GM12878 (cell line): ENCODE data around the gene CSHL1. TPM values are rescaled to one million over a fixed set of nuclear protein-coding genes. Genes with fewer than 3 reads are reported as not detected.

Experiments used
- CTCF ChIP-seq, 3 experiments: IDR thresholded peaks in 2 of 3; conservative IDR thresholded peaks in 1 of 3; 2 replicates each; pipeline ENCODE4 v1.5.1; 2011; ENCODE audit warnings: low read depth in 3 of 3, low read length in 3 of 3, mild to moderate bottlenecking in 3 of 3, control low read depth in 2 of 3, moderate library complexity in 2 of 3, inconsistent platforms in 1 of 3, mixed read lengths in 1 of 3; ENCODE audit not compliant: control insufficient read depth in 2 of 3, insufficient read depth in 1 of 3; ENCODE audit errors: extremely low read depth in 1 of 3
- FOS ChIP-seq: IDR thresholded peaks from 3 replicates; pipeline ENCODE4 v1.6.1; 2011; ENCODE audit warnings: borderline replicate concordance; ENCODE audit not compliant: insufficient read length; ENCODE audit errors: extremely low read depth
- FOXM1 ChIP-seq: IDR thresholded peaks from 2 replicates; pipeline ENCODE4 v1.6.1; 2012; ENCODE audit warnings: low read depth, mild to moderate bottlenecking, inconsistent platforms, low read length, moderate library complexity
- ZBTB33 ChIP-seq: fragments of 450-650 bp; IDR thresholded peaks from 2 replicates; pipeline ENCODE4 v1.6.1; 2017; ENCODE audit warnings: mild to moderate bottlenecking
- polyA plus RNA-seq, 11 experiments: library from polyadenylated mRNA; depleted of rRNA in 4 of 11; unstranded in 6 of 11; stranded (reverse) in 5 of 11; fragments of >200 nt; fragmentation: Nextera tagmentation in 4 of 11; fragmentation: Illumina TruSeq in 1 of 11; extraction: Ambion mirVana in 4 of 11; extraction: Trizol in 1 of 11; gene quantifications; 1 replicate in 1 of 11; 2 replicates in 10 of 11; pipeline versions ENCODE4 v1.2.1 to v1.2.3, GENCODE V29; 2011 to 2016; ENCODE audit warnings: inconsistent platforms in 2 of 11, missing spikeins in 2 of 11, low read depth in 1 of 11
- total RNA-seq, 4 experiments: library from RNA; depleted of rRNA in 3 of 4; stranded (reverse); fragments of >200 nt in 3 of 4; fragmentation: Illumina TruSeq in 1 of 4; extraction: Trizol in 1 of 4; gene quantifications; 2 replicates each; pipeline versions ENCODE4 v1.2.1 to v1.2.3, GENCODE V29; 2013 to 2021

Gene CSHL1
- total and polyA plus RNA-seq, 10 of the 15 experiments (the other 5 are each of a cell fraction or from before 2014, with no cell fraction given) = not detected

- TF ChIP-seq CTCF (IDR thresholded peaks at IDR 0.05 in 2 of 3, conservative IDR thresholded peaks at IDR 0.05 in 1 of 3; ENCODE audit: control insufficient read depth in 2 of 3, extremely low read depth in 1 of 3, insufficient read depth in 1 of 3, low read depth in 3 of 3, low read length in 3 of 3) (peak; percentile 65 to 80 (median 80)), ZBTB33 (no peak), FOS (no peak), FOXM1 (no peak)
Measured at GRCh38 chr17:63950940-63951907, 40.2 kb upstream of the CSHL1 start (continued).
